ENCODE measurements around the gene PCGF2. TPM values are rescaled to one million over a fixed set of nuclear protein-coding genes. Genes with fewer than 3 reads are reported as not detected.

Gene PCGF2
- polyA plus RNA-seq, 1 donor, result 27.7 TPM

- H3K4me1 ChIP-seq (ENCODE audit: control insufficient read depth, insufficient read depth, low read length), result peaks cover 27% of the 10 kb centered on the region
- no CpG with 5 or more reads among the region's 81 CpGs for WGBS (ENCODE audit: insufficient coverage, low lambda C conversion rate)
Measured at GRCh38 chr17:38702166-38702915, 45.8 kb downstream of the PCGF2 start.

DNA sequence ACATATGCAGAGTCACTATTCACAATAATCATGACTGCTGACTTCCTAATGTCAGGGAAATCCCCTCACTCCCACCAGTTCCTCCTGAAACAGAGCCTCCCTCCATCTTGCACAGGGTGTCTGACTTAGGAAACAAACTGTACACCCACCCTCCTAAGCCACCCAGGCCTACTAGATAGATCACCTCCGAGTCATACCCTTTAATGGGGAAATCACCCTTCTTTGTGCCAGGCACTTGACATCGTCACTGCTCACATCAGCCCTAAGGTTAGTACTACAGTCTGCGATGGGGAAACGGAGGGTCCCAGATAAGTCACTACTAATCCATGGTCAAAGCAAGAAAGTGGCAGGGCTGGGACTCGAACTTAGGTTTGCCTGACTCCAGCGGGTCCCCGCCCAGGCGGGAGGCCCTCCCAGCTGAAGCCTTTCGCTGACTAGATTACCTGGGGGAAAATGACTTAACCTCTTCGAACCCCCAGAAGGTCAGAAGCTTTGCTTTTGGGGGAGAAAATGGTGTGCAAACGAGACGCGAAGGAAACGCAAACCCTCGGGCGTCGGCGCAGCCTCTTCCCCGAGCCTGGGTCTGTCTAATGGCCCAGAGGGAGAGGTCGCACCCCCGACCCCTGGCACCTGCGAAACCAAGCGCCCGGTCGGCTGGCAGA, 46.5 kb downstream of the PCGF2 start:
- Histone ChIP-seq H3K27ac (ENCODE audit: low read length) (peak overlapping the region; percentile 97), H3K4me1 (ENCODE audit: control insufficient read depth, insufficient read depth, low read length) (peaks cover 27% of the 10 kb centered on the region), H3K9me3 (ENCODE audit: control insufficient read depth, low read depth, low read length) (no peaks in the 10 kb centered on the region), H3K4me3 (ENCODE audit: low read length) (peak overlapping the region; percentile 93), H3K36me3 (ENCODE audit: control insufficient read depth, insufficient read depth, low read length) (no peaks in the 10 kb centered on the region), H3K27me3 (ENCODE audit: control insufficient read depth, insufficient read depth, low read length) (no peaks in the 10 kb centered on the region)
- WGBS (ENCODE audit: insufficient coverage, low lambda C conversion rate), result no CpG with 5 or more reads among the region's 25 CpGs
- DNase-seq, result no peak

More at GRCh38 chr17:38702166-38702915, 45.8 kb downstream of the PCGF2 start:
- H3K4me3 ChIP-seq (ENCODE audit: low read length), result peak overlapping the region; percentile 93
- peak overlapping the region; percentile 97 for H3K27ac ChIP-seq (ENCODE audit: low read length)
- DNase-seq, result peak; percentile 87 to 96
- H3K9me3 ChIP-seq (ENCODE audit: control insufficient read depth, low read depth, low read length), result no peaks in the 10 kb centered on the region
- H3K27me3 ChIP-seq (ENCODE audit: control insufficient read depth, insufficient read depth, low read length), result no peaks in the 10 kb centered on the region
- no peaks in the 10 kb centered on the region for H3K36me3 ChIP-seq (ENCODE audit: control insufficient read depth, insufficient read depth, low read length)

- no peak overlapping the region for H3K27ac ChIP-seq (ENCODE audit: low read length)
- H3K4me1 ChIP-seq (ENCODE audit: control insufficient read depth, insufficient read depth, low read length), result peaks cover 33% of the 10 kb centered on the region
- no peaks in the 10 kb centered on the region for H3K27me3 ChIP-seq (ENCODE audit: control insufficient read depth, insufficient read depth, low read length)
- H3K4me3 ChIP-seq (ENCODE audit: low read length), result no peak overlapping the region
- WGBS (ENCODE audit: insufficient coverage, low lambda C conversion rate), result no CpG with 5 or more reads among the region's 5 CpGs
- DNase-seq, result no peak
- no peaks in the 10 kb centered on the region for H3K9me3 ChIP-seq (ENCODE audit: control insufficient read depth, low read depth, low read length)
- no peaks in the 10 kb centered on the region for H3K36me3 ChIP-seq (ENCODE audit: control insufficient read depth, insufficient read depth, low read length)
Measured at GRCh38 chr17:38698760-38699159, 49.4 kb downstream of the PCGF2 start.

GRCh38 chr17:38697061-38697820, 50.9 kb downstream of the PCGF2 start:
- Histone ChIP-seq H3K4me1 (ENCODE audit: control insufficient read depth, insufficient read depth, low read length) (peaks cover 27% of the 10 kb centered on the region), H3K27me3 (ENCODE audit: control insufficient read depth, insufficient read depth, low read length) (no peaks in the 10 kb centered on the region), H3K36me3 (ENCODE audit: control insufficient read depth, insufficient read depth, low read length) (no peaks in the 10 kb centered on the region), H3K4me3 (ENCODE audit: low read length) (no peak overlapping the region), H3K9me3 (ENCODE audit: control insufficient read depth, low read depth, low read length) (no peaks in the 10 kb centered on the region), H3K27ac (ENCODE audit: low read length) (no peak overlapping the region)
- no CpG with 5 or more reads among the region's 4 CpGs for WGBS (ENCODE audit: insufficient coverage, low lambda C conversion rate)
- no peak for DNase-seq

DNA sequence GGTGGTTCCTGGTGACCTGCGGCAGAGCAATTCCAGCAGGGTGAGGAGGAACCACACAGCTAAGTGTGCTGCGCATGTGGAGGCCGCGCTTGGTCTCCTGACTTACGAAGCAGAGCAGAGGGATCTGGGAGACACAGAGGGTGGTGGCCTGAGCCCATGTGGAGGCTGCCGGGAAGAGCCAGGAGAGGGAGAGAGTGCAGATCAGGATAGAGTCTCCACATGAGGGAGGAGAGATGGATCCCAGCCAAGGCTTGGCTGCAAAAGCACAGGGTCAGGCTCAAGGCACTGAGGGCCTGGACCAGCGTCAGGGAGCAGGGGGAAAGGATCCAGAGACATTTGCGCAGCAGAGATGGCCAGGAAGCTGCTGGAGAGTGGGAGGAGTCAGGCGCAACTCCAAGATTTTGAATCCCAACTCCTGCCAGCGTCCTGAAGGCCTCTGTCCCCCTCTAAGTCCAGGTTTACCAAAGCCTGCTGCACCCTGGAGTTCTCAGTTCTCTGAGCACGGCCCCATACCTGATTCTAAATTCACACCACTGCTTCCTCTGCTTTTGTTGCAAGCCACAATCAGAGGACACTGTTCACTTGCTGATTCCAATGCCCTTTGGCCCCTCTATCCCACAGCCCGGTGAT, 54.3 kb downstream of the PCGF2 start:
- DNase-seq, result peak; percentile 62 to 69
- Histone ChIP-seq H3K27me3 (ENCODE audit: control insufficient read depth, insufficient read depth, low read length) (no peaks in the 10 kb centered on the region), H3K4me1 (ENCODE audit: control insufficient read depth, insufficient read depth, low read length) (peaks cover 10% of the 10 kb centered on the region), H3K9me3 (ENCODE audit: control insufficient read depth, low read depth, low read length) (no peaks in the 10 kb centered on the region), H3K27ac (ENCODE audit: low read length) (no peak overlapping the region), H3K36me3 (ENCODE audit: control insufficient read depth, insufficient read depth, low read length) (no peaks in the 10 kb centered on the region), H3K4me3 (ENCODE audit: low read length) (no peak overlapping the region)
- no CpG with 5 or more reads among the region's 12 CpGs for WGBS (ENCODE audit: insufficient coverage, low lambda C conversion rate)

- H3K9me3 ChIP-seq (ENCODE audit: control insufficient read depth, low read depth, low read length), result no peaks in the 10 kb centered on the region
- H3K36me3 ChIP-seq (ENCODE audit: control insufficient read depth, insufficient read depth, low read length), result no peaks in the 10 kb centered on the region
- peak in 1 of 2 donors; percentile 32 for DNase-seq
- H3K4me3 ChIP-seq (ENCODE audit: low read length), result no peak overlapping the region
- H3K27ac ChIP-seq (ENCODE audit: low read length), result no peak overlapping the region
- WGBS (ENCODE audit: insufficient coverage, low lambda C conversion rate), result no CpG with 5 or more reads among the region's 4 CpGs
- no peaks in the 10 kb centered on the region for H3K27me3 ChIP-seq (ENCODE audit: control insufficient read depth, insufficient read depth, low read length)
- peaks cover 10% of the 10 kb centered on the region for H3K4me1 ChIP-seq (ENCODE audit: control insufficient read depth, insufficient read depth, low read length)
Measured at GRCh38 chr17:38691154-38691553, 57.0 kb downstream of the PCGF2 start.

DNA sequence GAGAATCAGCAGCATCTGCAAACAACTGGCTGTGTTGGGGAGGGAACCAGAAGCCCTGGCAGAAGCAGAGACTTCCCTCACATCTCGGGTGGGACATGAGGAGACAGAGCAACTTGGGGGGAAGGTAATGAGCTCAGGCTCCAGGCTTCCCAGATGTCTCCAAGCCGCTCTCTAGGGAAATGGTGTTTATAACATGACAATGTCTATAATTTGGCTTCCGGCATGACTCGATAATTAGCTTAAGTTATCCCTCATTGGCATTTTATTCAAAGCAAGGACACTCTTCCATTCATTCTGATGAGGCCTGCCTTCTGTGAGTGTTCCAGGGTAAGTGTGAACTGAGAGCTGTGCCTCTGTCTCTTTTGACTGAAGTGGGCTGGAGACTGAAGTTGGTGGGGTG, 57.8 kb downstream of the PCGF2 start:
- Histone ChIP-seq H3K27ac (ENCODE audit: low read length) (peak overlapping the region; percentile 19), H3K9me3 (ENCODE audit: control insufficient read depth, low read depth, low read length) (no peaks in the 10 kb centered on the region), H3K27me3 (ENCODE audit: control insufficient read depth, insufficient read depth, low read length) (no peaks in the 10 kb centered on the region), H3K4me3 (ENCODE audit: low read length) (no peak overlapping the region), H3K4me1 (ENCODE audit: control insufficient read depth, insufficient read depth, low read length) (peaks cover 10% of the 10 kb centered on the region), H3K36me3 (ENCODE audit: control insufficient read depth, insufficient read depth, low read length) (no peaks in the 10 kb centered on the region)
- no CpG with 5 or more reads among the region's 4 CpGs for WGBS (ENCODE audit: insufficient coverage, low lambda C conversion rate)
- no peak for DNase-seq

DNA sequence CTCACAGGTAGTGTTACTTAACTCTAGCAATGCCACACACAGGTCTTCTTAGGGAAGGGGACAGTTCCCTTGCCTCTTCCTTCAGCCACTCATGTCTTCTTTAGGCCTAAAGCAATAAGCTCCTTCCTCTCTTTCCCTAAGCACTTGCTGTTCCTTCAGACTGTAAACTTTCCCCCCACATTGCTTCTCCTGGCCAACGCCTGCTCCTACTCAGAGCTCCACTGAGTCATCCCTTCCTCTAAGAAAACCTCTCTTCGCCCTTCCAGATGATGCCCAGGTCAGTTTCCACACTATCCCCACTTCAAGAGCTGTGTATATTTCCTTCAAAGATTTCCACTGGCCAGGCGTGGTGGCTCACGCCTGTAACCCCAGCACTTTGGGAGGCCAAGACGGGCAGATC, 60.9 kb downstream of the PCGF2 start:
- no peaks in the 10 kb centered on the region for H3K9me3 ChIP-seq (ENCODE audit: control insufficient read depth, low read depth, low read length)
- no peaks in the 10 kb centered on the region for H3K36me3 ChIP-seq (ENCODE audit: control insufficient read depth, insufficient read depth, low read length)
- WGBS (ENCODE audit: insufficient coverage, low lambda C conversion rate), result no CpG with 5 or more reads among the region's 5 CpGs
- H3K4me1 ChIP-seq (ENCODE audit: control insufficient read depth, insufficient read depth, low read length), result no peaks in the 10 kb centered on the region
- no peak overlapping the region for H3K4me3 ChIP-seq (ENCODE audit: low read length)
- no peak overlapping the region for H3K27ac ChIP-seq (ENCODE audit: low read length)
- H3K27me3 ChIP-seq (ENCODE audit: control insufficient read depth, insufficient read depth, low read length), result no peaks in the 10 kb centered on the region
- DNase-seq, result no peak

DNA sequence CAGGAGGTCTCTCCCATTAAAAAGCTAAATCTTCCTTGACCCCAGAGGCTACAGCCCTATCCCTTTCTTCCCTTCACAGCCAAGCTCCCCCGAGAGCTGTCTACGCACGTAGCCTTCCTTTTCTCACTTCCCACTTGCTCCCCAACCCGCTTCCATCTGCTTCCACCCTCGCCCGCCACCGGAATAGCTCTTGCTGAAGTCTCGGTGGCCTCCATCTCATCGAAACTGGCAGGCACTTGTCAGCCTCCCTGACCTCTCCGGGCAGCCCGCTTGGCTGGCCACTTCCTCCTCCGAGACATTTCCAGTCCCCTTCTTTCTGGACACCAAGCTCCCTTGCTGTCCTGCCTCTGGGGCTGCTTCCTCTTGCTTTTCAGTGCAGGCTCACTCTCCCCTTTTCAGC, 62.6 kb downstream of the PCGF2 start:
- Histone ChIP-seq H3K27me3 (ENCODE audit: control insufficient read depth, insufficient read depth, low read length) (no peaks in the 10 kb centered on the region), H3K27ac (ENCODE audit: low read length) (no peak overlapping the region), H3K36me3 (ENCODE audit: control insufficient read depth, insufficient read depth, low read length) (no peaks in the 10 kb centered on the region), H3K4me1 (ENCODE audit: control insufficient read depth, insufficient read depth, low read length) (no peaks in the 10 kb centered on the region), H3K4me3 (ENCODE audit: low read length) (no peak overlapping the region), H3K9me3 (ENCODE audit: control insufficient read depth, low read depth, low read length) (no peaks in the 10 kb centered on the region)
- 90% methylated on average over 3 of the region's 12 CpGs for WGBS (ENCODE audit: insufficient coverage, low lambda C conversion rate)
- DNase-seq, result no peak

Measured in large intestine (tissue), 3 donors.